GM12874 (cell line): ENCODE measurements around the gene GUCY1A2.

ENCODE experiments used
- CTCF ChIP-seq: IDR thresholded peaks from 2 replicates; pipeline ENCODE4 v1.5.1; 2011; ENCODE audit warnings: low read depth, mild to moderate bottlenecking, control low read depth, low read length, moderate library complexity; ENCODE audit not compliant: insufficient read depth

The GUCY1A2 gene

GRCh38 chr11:107018219-107018901 is at the start of gene GUCY1A2:
Gene GUCY1A2, minus strand, starts transcription at chr11:107018476. Its CDS starts 421 bp downstream, at chr11:107018055.
- TF ChIP-seq CTCF, result no peak

- no peak for TF ChIP-seq CTCF
These were observed 36.1 kb upstream of the GUCY1A2 start for GRCh38 chr11:107054391-107054790.

GRCh38 chr11:107050121-107050520 is 31.8 kb upstream of the GUCY1A2 start:
- TF ChIP-seq CTCF, result no peak

- TF ChIP-seq CTCF, result no peak
These were observed 26.2 kb upstream of the GUCY1A2 start for GRCh38 chr11:107044503-107044902.

GRCh38 chr11:107043242-107044006 is 25.1 kb upstream of the GUCY1A2 start:
- no peak for TF ChIP-seq CTCF

- TF ChIP-seq CTCF, result no peak
These were observed 24.5 kb upstream of the GUCY1A2 start for GRCh38 chr11:107042748-107043147.

- no peak for TF ChIP-seq CTCF
These were observed 22.8 kb upstream of the GUCY1A2 start for GRCh38 chr11:107041088-107041444.
